ENCODE data around the gene ARID5A. TPM values are rescaled to one million over a fixed set of nuclear protein-coding genes. Genes with fewer than 3 reads are reported as not detected.

Gene ARID5A
- total and polyA plus RNA-seq, 9 of the 15 experiments (the other 6 are each of a cell fraction or from before 2014, with no cell fraction given), result 0.14 to 12.5 (median 3.0) TPM

DNA sequence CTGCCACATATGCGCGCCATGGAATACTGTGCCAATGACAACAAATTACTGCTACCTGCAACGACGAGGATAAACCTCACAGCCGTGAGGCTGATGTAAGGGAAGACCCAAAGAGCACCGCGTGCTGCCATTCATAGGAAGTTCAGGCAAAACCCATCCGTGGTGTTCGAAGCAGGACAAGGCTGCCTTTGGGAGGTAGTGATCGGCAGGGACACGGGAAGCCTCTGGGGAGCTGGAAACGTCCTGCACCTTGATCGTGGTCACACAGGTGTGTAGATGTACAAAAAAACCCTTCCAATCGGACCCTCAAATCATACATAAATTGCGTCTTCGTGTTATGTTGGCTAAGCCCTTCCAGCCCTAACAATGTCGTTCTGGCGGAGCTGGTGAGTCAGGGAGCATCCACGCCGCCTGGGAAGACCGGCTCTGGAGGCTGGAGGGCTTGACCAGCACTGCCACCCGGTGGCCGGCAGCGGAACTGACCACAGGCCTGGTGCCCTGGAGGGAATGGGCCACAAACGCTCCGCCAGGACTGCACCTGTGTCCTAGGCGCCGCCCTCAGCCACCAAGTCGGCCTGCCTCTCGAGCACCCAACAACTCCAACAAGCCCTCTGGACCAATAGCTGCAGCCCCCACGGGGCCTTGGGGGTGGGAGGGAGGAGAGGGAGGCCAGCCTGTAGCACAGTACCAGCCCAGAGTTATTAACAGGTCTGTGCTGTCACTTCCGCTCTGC is 27.3 kb upstream of the ARID5A start:
- WGBS (ENCODE audit: insufficient coverage, low coverage, missing lambda C conversion rate), result 17% methylated on average over 31 of the region's 32 CpGs
- Histone ChIP-seq H3K4me3 (no peak overlapping the region), H4K20me1 (replicated peaks; ENCODE audit: control insufficient read depth, insufficient read depth, low read length) (peaks cover 7% of the 10 kb centered on the region), H3K4me2 (ENCODE audit: insufficient read depth, low read length) (peak overlapping the region; percentile 46), H3K9me3 (replicated peaks; ENCODE audit: control insufficient read depth, insufficient read depth, low read depth, low read length) (no peaks in the 10 kb centered on the region), H3K9ac (ENCODE audit: insufficient read depth in 1 of 2, low read depth in 2 of 2, low read length in 2 of 2) (no peak overlapping the region), H2AFZ (ENCODE audit: low read depth, low read length) (peak overlapping the region; percentile 74), H3K9me1 (ENCODE audit: control insufficient read depth, insufficient read depth, low read length) (peaks cover 2% of the 10 kb centered on the region), H3K79me2 (ENCODE audit: control insufficient read depth, insufficient read depth, low read length) (no peaks in the 10 kb centered on the region), H3K27ac (ENCODE audit: extremely low read depth, low read depth, low read length) (no peak overlapping the region; the same call in 2 of the 3 replicates), H3K4me1 (replicated peaks in 1 of 2; ENCODE audit: control insufficient read depth in 2 of 2, insufficient read depth in 2 of 2, low read length in 2 of 2) (peaks cover 7 to 24% of the 10 kb centered on the region in 2 experiments; a peak in 4 of 5 replicates), H3K36me3 (ENCODE audit: control insufficient read depth, insufficient read depth, low read length) (no peaks in the 10 kb centered on the region), H3K27me3 (ENCODE audit: control insufficient read depth in 2 of 2, insufficient read depth in 2 of 2, low read length in 2 of 2) (peaks cover 9 to 50% of the 10 kb centered on the region in 2 experiments; a peak in 4 of 5 replicates)
- ATAC-seq (peak; percentile 93), DNase-seq (ENCODE audit: extremely low read depth in 1 of 4, low spot score in 3 of 4) (peak; percentile 83 to 88 (median 87)), FAIRE-seq (peak; percentile 92)
- POLR2A ChIA-PET, result interaction anchor here (0.6 to 1.2 kb wide), 4 partner anchors 17 to 517 kb away, joined by 3 to 5 read pairs (median 3); no protein-coding TSS in a partner anchor
- BruUV-seq (replicated peaks), result no TSS peak
- intact Hi-C loops (cut with micrococcal nuclease) (loop anchor here (1.0 to 10.0 kb wide), 5 partner anchors 102 to 517 kb away; partner anchors contain the start of genes ANKRD36C, ASTL, CIAO1 and SNRNP200), in situ Hi-C loops (cut with MboI) (loop anchor here (25.0 kb wide), 2 partner anchors 497 to 722 kb away; no protein-coding TSS in a partner anchor)
- CTCF ChIA-PET (ENCODE audit: low intra/inter-chr PET ratio), result interaction anchor here (0.5 to 4.0 kb wide), 4 partner anchors 99 to 516 kb away, joined by 3 to 40 read pairs (median 26); partner anchors contain the start of genes ANKRD36C and ASTL
- no peak for TF ChIP-seq THAP12 (CRISPR knock-in tag; IDR thresholded peaks at IDR 0.05)
- no peak for TF ChIP-seq HNRNPL (IDR thresholded peaks at IDR 0.05; ENCODE audit: low read depth, low read length)
- no peak for TF ChIP-seq CREB1 (IDR thresholded peaks at IDR 0.05)
- no peak for TF ChIP-seq CREB1 (CRISPR knock-in tag; IDR thresholded peaks at IDR 0.05)
- peak; percentile 61; the same call in 1 of the 2 replicates for TF ChIP-seq CBFB (CRISPR knock-in tag; IDR thresholded peaks at IDR 0.05)
- 0 out of 2 replicates have a peak, but pooled peaks have one; percentile 24 for TF ChIP-seq JUND (IDR thresholded peaks at IDR 0.05; ENCODE audit: borderline replicate concordance, low read depth, low read length)
- peak; percentile 39; the same call in 1 of the 3 replicates for TF ChIP-seq JUND (tag; IDR thresholded peaks at IDR 0.05; ENCODE audit: borderline replicate concordance, low read depth, low read length)
- TF ChIP-seq, protein P1, sequence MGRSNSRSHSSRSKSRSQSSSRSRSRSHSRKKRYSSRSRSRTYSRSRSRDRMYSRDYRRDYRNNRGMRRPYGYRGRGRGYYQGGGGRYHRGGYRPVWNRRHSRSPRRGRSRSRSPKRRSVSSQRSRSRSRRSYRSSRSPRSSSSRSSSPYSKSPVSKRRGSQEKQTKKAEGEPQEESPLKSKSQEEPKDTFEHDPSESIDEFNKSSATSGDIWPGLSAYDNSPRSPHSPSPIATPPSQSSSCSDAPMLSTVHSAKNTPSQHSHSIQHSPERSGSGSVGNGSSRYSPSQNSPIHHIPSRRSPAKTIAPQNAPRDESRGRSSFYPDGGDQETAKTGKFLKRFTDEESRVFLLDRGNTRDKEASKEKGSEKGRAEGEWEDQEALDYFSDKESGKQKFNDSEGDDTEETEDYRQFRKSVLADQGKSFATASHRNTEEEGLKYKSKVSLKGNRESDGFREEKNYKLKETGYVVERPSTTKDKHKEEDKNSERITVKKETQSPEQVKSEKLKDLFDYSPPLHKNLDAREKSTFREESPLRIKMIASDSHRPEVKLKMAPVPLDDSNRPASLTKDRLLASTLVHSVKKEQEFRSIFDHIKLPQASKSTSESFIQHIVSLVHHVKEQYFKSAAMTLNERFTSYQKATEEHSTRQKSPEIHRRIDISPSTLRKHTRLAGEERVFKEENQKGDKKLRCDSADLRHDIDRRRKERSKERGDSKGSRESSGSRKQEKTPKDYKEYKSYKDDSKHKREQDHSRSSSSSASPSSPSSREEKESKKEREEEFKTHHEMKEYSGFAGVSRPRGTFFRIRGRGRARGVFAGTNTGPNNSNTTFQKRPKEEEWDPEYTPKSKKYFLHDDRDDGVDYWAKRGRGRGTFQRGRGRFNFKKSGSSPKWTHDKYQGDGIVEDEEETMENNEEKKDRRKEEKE (IDR thresholded peaks at IDR 0.05; ENCODE audit: borderline replicate concordance in 1 of 2, control insufficient read depth in 1 of 2, low read depth in 2 of 2, low read length in 1 of 2), result no peak
- no peak for TF ChIP-seq CHD2 (IDR thresholded peaks at IDR 0.05; ENCODE audit: low read depth, low read length)
- TF ChIP-seq RNF2 (IDR thresholded peaks at IDR 0.05), result no peak
- no peak for TF ChIP-seq JUN (IDR thresholded peaks at IDR 0.05; ENCODE audit: borderline replicate concordance, low read depth, low read length)
- 0 out of 2 replicates have a peak, but pooled peaks have one; percentile 50 for TF ChIP-seq JUN (CRISPR knock-in tag; IDR thresholded peaks at IDR 0.05; ENCODE audit: borderline replicate concordance)
- peak in 1 of 3 experiments; percentile 33 for TF ChIP-seq YY1 (IDR thresholded peaks at IDR 0.05; ENCODE audit: borderline replicate concordance in 1 of 3, control insufficient read depth in 1 of 3, extremely low read depth in 1 of 3, insufficient read depth in 3 of 3, insufficient read length in 1 of 3, insufficient replicate concordance in 2 of 3, low read depth in 1 of 3, low read length in 2 of 3)
- TF ChIP-seq NCOA6 (IDR thresholded peaks at IDR 0.05), result no peak
- TF ChIP-seq CSDE1 (IDR thresholded peaks at IDR 0.05), result no peak
- TF ChIP-seq GATAD2A (IDR thresholded peaks at IDR 0.05), result no peak
